Type B pancreatic cell (in vitro differentiated cells): Measurements from ENCODE around the gene SHISA4. TPM values are rescaled to one million over a fixed set of nuclear protein-coding genes. Genes with fewer than 3 reads are reported as not detected.
"Not testable (repeated sequence)": the region's sequence is repeated elsewhere in the genome, so short reads cannot be mapped to it uniquely, and the experiment has no call there.

Source experiments
- DNase-seq: peaks from one replicate; pipeline ENCODE4 v3.0.0; 2021; ENCODE audit warnings: mixed read lengths; ENCODE audit not compliant: unreplicated experiment; ENCODE audit errors: extremely low spot score
- H3K27ac Mint-ChIP-seq: 2 replicates; pipeline ENCODE4 v1.8.0; 2021; ENCODE audit warnings: mild to moderate bottlenecking, mixed read lengths
- H3K27me3 Mint-ChIP-seq: 2 replicates; pipeline ENCODE4 v1.8.0; 2021; ENCODE audit warnings: mixed read lengths
- H3K36me3 Mint-ChIP-seq: 2 replicates; pipeline ENCODE4 v1.8.0; 2021; ENCODE audit warnings: mixed read lengths
- H3K4me1 Mint-ChIP-seq: one replicate; pipeline ENCODE4 v1.8.0; 2021; ENCODE audit warnings: mixed read lengths; ENCODE audit not compliant: unreplicated experiment
- H3K4me3 Mint-ChIP-seq: 2 replicates; pipeline ENCODE4 v1.8.0; 2021; ENCODE audit warnings: mild to moderate bottlenecking, mixed read lengths
- H3K9me3 Mint-ChIP-seq: 2 replicates; pipeline ENCODE4 v1.8.0; 2021; ENCODE audit warnings: mixed read lengths
- long read RNA-seq: library from polyadenylated mRNA; unstranded; transcript quantifications from one replicate; pipeline ENCODE4 v2.0.0, GENCODE V29; 2020
- total RNA-seq: library from RNA; stranded (reverse); gene quantifications from 2 replicates; pipeline ENCODE4 v1.2.1, GENCODE V29; 2021; ENCODE audit warnings: low replicate concordance
- TF ChIP-seq, protein P1 (sequence below): fragments of 200-600 bp; sonication (generic); conservative IDR thresholded peaks from 2 replicates; pipeline ENCODE4 v1.5.0; 2021; ENCODE audit warnings: antibody characterized with exemption, mild to moderate bottlenecking

Gene SHISA4
- 1.4 and 5.0 TPM in 2 replicates for total RNA-seq
- long read RNA-seq, result 0 reads

DNA sequence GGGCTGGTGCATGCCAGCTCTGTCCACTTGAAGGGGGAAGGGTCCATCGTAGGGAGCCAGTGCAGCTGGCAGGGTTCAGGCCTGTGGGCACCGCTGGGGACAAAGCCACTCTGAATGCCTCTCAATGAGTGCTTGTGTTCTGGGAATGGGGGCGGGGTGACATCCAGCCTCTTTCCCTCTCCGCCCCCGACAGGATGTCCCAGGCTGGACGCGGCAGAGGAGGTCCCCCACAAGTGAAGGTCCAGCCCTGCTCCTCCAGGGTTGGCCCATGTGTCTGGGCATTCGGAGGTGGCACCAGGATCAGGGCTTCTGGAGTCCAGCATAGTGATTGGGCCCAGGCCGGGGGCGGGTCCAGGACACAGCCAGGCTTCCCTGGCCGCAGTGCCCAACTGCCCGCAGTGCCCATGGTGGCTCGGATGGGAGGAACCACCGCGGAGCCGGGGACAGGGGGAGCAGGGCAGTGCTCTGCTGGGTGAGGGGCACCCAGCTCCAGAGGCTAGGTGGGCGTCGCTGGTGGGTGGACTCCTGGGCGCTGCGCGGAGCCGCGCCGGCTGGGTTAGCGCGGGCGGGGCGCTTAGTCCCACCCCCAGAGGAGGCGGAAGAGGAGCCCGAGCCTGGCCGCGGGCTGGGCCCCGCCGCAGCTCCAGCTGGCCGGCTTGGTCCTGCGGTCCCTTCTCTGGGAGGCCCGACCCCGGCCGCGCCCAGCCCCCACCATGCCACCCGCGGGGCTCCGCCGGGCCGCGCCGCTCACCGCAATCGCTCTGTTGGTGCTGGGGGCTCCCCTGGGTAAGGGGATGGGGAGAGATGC lies at the start of gene SHISA4:
Gene SHISA4 (plus strand): TSS at position 617 of the 808 bp plus-strand sequence. CDS start 97 bp downstream, at position 714.
- TF ChIP-seq, protein P1, sequence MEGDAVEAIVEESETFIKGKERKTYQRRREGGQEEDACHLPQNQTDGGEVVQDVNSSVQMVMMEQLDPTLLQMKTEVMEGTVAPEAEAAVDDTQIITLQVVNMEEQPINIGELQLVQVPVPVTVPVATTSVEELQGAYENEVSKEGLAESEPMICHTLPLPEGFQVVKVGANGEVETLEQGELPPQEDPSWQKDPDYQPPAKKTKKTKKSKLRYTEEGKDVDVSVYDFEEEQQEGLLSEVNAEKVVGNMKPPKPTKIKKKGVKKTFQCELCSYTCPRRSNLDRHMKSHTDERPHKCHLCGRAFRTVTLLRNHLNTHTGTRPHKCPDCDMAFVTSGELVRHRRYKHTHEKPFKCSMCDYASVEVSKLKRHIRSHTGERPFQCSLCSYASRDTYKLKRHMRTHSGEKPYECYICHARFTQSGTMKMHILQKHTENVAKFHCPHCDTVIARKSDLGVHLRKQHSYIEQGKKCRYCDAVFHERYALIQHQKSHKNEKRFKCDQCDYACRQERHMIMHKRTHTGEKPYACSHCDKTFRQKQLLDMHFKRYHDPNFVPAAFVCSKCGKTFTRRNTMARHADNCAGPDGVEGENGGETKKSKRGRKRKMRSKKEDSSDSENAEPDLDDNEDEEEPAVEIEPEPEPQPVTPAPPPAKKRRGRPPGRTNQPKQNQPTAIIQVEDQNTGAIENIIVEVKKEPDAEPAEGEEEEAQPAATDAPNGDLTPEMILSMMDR, result no peak
- Mint-ChIP-seq H3K27ac (no peak within 1 kb of the TSS), H3K4me3 (peak within 1 kb of the TSS; percentile 86), H3K4me1 (no peaks in the 10 kb centered on the region), H3K9me3 (no peaks in the 10 kb centered on the region), H3K36me3 (no peaks in the 10 kb centered on the region), H3K27me3 (peaks cover 34% of the 10 kb centered on the region)
- peak; percentile 75 for DNase-seq

DNA sequence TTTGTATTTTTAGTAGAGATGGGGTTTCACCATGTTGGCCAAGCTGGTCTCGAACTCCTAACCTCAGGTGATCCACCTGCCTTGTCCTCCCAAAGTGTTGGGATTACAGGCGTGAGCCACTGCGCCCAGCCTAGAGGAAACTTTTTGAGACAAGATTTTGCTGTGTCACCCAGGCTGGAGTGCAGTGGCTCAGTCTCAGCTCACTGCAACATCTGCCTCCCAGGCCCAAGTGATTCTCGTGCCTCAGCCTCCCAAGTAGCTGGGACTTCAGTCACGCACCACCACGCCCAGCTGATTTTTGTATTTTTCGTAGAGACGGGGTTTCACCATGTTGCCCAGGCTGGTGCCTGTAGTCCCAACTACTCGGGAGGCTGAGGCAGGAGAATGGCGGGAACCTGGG lies 49.6 kb upstream of the SHISA4 start:
- not testable (repeated sequence) for H3K27me3 Mint-ChIP-seq, DNase-seq, H3K4me3 Mint-ChIP-seq, H3K27ac Mint-ChIP-seq, H3K9me3 Mint-ChIP-seq
- Mint-ChIP-seq H3K4me1 (peaks cover 23% of the 10 kb centered on the region), H3K36me3 (peaks cover 32% of the 10 kb centered on the region)

GRCh38 chr1:201840055-201840454 lies 48.6 kb upstream of the SHISA4 start:
- Mint-ChIP-seq H3K27me3 (no peaks in the 10 kb centered on the region), H3K4me3 (no peak overlapping the region), H3K27ac (no peak overlapping the region), H3K36me3 (peaks cover 22% of the 10 kb centered on the region), H3K4me1 (peaks cover 13% of the 10 kb centered on the region), H3K9me3 (no peaks in the 10 kb centered on the region)
- DNase-seq, result no peak
- TF ChIP-seq, protein P1, result no peak

GRCh38 chr1:201840490-201840889 lies 48.2 kb upstream of the SHISA4 start:
- peaks cover 19% of the 10 kb centered on the region for H3K36me3 Mint-ChIP-seq
- no peaks in the 10 kb centered on the region for H3K27me3 Mint-ChIP-seq
- TF ChIP-seq, protein P1, result no peak
- no peak overlapping the region for H3K4me3 Mint-ChIP-seq
- peaks cover 12% of the 10 kb centered on the region for H3K4me1 Mint-ChIP-seq
- no peak overlapping the region for H3K27ac Mint-ChIP-seq
- DNase-seq, result no peak
- no peaks in the 10 kb centered on the region for H3K9me3 Mint-ChIP-seq

- Mint-ChIP-seq H3K27me3 (no peaks in the 10 kb centered on the region), H3K9me3 (no peaks in the 10 kb centered on the region)
- TF ChIP-seq, protein P1, result no peak
Measured at GRCh38 chr1:201841265-201841912, 47.3 kb upstream of the SHISA4 start.

DNA sequence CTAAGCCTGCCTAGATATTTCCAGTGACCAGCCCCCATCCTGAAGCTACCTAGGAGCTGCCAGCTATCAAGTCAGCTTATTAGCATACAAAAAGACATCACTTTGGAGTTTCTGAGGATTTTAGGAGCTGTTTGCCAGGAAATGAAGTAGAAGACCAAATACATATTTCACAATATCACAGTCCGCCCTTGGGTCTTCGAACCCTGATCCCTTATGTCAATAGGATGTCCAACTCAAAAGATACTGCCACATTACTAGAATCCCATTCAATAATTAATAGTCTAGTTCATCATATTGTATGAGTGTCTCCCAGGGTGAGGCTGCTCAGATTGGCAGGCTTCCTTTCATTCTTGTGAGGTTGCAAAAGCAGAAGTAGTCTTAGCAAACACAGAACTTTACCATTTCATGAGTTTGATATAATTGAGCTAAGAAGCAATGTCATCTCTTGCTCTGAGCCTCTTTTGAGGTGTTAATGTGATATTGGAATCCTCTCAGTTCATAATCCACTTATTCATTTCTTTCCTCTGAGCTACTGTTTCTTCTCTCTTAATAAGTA lies 46.1 kb upstream of the SHISA4 start:
- Mint-ChIP-seq H3K36me3 (peaks cover 8% of the 10 kb centered on the region), H3K27ac (peak overlapping the region; percentile 17), H3K4me3 (no peak overlapping the region), H3K9me3 (no peaks in the 10 kb centered on the region), H3K4me1 (peaks cover 12% of the 10 kb centered on the region), H3K27me3 (no peaks in the 10 kb centered on the region)
- TF ChIP-seq, protein P1, result no peak
- no peak for DNase-seq

More at GRCh38 chr1:201841265-201841912, 47.3 kb upstream of the SHISA4 start:
- Mint-ChIP-seq H3K4me1 (peaks cover 12% of the 10 kb centered on the region), H3K27ac (no peak overlapping the region), H3K36me3 (peaks cover 17% of the 10 kb centered on the region), H3K4me3 (no peak overlapping the region)
- DNase-seq, result no peak
